Dedifferentiated amniotic fluid mesenchymal stem cell (primary cell): ENCODE measurements around the gene CLEC3B.

Experiments
- DNase-seq: peaks from one replicate; pipeline ENCODE4 v3.0.0-alpha.2; 2016; ENCODE audit errors: extremely low spot score

CLEC3B gene

GRCh38 chr3:45003406-45003805, 22.7 kb upstream of the CLEC3B start:
- no peak for DNase-seq

- DNase-seq: no peak
Observed at GRCh38 chr3:45003859-45004258, 22.2 kb upstream of the CLEC3B start.

- no peak for DNase-seq
Observed at GRCh38 chr3:45007091-45007490, 19.0 kb upstream of the CLEC3B start.

GRCh38 chr3:45008117-45008516, 18.0 kb upstream of the CLEC3B start:
- no peak for DNase-seq

- DNase-seq: no peak
Observed at GRCh38 chr3:45009868-45010267, 16.2 kb upstream of the CLEC3B start.

- peak; percentile 82 for DNase-seq
Observed at GRCh38 chr3:45010811-45011333, 15.2 kb upstream of the CLEC3B start.

- peak; percentile 91 for DNase-seq
Observed at GRCh38 chr3:45011756-45012508, 14.2 kb upstream of the CLEC3B start.

GRCh38 chr3:45012577-45012976, 13.5 kb upstream of the CLEC3B start:
- no peak for DNase-seq

GRCh38 chr3:45016916-45017315, 9.2 kb upstream of the CLEC3B start:
- no peak for DNase-seq

GRCh38 chr3:45017821-45018220, 8.3 kb upstream of the CLEC3B start:
- no peak for DNase-seq

GRCh38 chr3:45020534-45020933, 5.6 kb upstream of the CLEC3B start:
- DNase-seq: no peak

GRCh38 chr3:45021524-45022297, 4.4 kb upstream of the CLEC3B start:
- no peak for DNase-seq

GRCh38 chr3:45023675-45024074, 2.4 kb upstream of the CLEC3B start:
- no peak for DNase-seq

- no peak for DNase-seq
Observed at GRCh38 chr3:45024542-45025255, 1.4 kb upstream of the CLEC3B start.

GRCh38 chr3:45026957-45027356, 854 bp downstream of the CLEC3B start:
- DNase-seq: peak; percentile 66

GRCh38 chr3:45027441-45027840, 1.3 kb downstream of the CLEC3B start:
- no peak for DNase-seq

GRCh38 chr3:45029216-45029615, 3.1 kb downstream of the CLEC3B start:
- DNase-seq: no peak

GRCh38 chr3:45029661-45030060, 3.6 kb downstream of the CLEC3B start:
- DNase-seq: peak; percentile 63

- DNase-seq: no peak
Observed at GRCh38 chr3:45031531-45031930, 5.4 kb downstream of the CLEC3B start.

GRCh38 chr3:45032113-45032512, 6.0 kb downstream of the CLEC3B start:
- no peak for DNase-seq

- no peak for DNase-seq
Observed at GRCh38 chr3:45033791-45034190, 7.7 kb downstream of the CLEC3B start.

- DNase-seq: no peak
Observed at GRCh38 chr3:45034612-45035252, 8.6 kb downstream of the CLEC3B start.
